IPS DF 19.7 (cell line): ENCODE results near the gene CSPG4.
"Not testable (repeated sequence)": the region's sequence is repeated elsewhere in the genome, so short reads cannot be mapped to it uniquely, and the experiment has no call there.

ENCODE experiments used
- DNase-seq: peaks from one replicate; pipeline ENCODE4 v3.0.0-alpha.2; 2013; ENCODE audit warnings: low read depth, low spot score

The CSPG4 gene

DNA sequence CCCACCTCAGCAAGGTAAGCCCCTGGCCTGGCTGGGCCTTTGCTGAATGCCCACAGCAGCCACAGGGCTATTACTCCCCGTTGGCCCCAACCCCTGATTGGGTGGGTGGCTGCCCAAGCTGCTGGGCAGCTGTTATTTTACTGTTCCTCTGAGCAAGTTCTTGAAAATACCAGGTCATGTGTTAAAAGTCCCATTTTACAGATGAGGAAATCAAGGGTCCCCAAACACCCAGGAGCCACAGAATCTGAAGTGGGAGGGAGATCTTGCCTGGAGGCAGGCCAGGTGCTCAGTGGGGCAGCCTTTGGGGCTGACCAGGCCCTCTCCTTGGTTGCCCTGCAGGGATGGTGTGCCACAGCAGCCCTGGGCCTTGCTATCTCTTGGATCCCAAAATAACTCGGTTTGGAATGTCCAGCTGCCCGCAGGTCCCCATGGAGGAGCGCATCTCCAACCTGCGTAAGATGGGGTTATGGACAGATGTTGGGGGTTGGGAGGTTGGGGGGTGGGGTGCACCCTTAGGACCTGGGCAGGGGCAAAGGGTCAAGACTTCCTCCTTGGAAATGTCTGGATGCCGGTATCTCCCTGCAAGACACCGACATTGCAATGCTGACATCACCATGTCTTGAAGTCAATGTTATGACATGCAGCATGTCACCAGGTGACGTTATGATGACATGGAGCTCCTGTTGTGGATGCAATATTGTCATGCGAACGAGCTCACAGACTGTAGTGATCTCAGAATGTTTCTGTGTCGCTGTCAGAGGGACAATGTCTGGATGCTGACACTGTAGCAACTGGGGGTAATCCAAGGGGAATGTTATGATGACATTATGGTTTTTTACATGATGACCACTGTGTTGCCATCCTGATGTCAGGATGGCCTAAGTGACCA is 13.3 kb upstream of the CSPG4 start:
- DNase-seq: no peak

DNA sequence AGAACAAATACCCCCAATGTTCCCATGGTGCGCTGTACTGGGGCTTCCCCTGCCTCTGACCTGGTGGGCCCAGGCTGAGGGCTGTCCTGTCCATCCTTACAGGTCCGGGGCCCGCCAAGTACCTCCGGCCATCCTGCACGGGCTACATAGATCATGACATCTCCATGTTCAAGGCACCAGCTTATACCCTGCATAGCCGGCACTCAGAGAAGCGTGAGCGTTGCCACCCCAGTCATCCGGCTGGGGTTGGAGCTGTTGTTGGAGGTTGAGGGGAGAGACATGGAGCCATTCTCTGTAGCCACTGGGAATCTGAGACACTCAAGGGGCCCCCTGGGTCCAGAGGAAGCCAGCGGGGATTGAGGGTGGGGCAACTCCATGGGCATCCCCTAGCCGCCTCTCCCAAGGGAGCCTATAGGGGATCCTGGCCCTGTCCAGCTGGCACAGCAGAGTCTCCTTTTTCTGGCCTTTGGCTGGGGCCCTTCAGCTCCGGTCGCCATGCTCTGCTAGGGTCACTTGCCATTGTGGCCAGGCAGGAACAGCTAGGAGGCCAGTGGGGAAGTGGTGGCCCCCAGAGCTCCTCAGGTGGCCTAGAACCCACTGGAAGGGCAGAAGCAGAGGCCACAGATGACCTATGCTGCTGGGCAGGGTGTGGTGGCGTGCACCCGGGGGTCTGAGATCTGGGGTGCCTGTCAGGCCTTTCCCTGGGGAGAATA is 12.5 kb upstream of the CSPG4 start:
- no peak for DNase-seq

DNA sequence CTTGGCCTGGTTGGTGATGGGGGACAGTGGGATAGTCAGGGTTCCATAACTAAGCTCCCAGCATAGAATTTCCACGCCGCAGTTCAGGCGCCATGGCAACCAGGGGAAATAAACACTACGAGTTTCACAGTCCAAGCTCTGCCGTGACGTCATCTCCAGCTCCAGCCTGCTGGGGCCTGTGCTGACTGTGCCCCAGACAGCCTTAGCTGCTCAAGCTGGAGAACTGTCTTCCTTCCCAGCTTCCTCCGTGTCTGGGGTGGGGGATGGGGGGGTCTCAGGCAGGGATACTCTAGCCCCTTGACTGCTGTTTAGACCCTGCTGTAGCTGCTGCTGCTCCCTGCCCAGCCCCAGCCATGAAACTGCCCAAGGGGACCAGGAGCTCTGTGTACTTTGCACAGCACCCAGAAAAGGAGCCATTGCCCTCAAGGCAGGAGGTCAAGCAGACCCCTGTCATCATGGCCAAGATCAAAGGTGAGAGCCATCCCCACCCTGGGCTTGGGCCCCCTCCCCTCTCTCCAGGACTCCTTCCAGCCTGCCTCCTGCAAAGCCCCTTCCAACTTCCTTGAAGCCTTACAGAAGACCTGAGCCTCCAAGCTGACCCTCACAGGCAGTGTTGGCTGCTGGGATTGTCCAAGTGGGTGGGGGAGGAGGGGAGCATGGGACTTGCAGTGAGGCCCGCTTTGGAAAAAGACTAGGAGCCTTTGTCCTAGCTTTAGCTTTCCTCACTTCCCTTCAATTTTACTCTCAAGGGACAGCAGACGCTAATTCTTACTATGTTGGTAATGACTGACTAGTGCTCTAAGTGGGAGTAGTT is 11.4 kb upstream of the CSPG4 start:
- DNase-seq: no peak

DNA sequence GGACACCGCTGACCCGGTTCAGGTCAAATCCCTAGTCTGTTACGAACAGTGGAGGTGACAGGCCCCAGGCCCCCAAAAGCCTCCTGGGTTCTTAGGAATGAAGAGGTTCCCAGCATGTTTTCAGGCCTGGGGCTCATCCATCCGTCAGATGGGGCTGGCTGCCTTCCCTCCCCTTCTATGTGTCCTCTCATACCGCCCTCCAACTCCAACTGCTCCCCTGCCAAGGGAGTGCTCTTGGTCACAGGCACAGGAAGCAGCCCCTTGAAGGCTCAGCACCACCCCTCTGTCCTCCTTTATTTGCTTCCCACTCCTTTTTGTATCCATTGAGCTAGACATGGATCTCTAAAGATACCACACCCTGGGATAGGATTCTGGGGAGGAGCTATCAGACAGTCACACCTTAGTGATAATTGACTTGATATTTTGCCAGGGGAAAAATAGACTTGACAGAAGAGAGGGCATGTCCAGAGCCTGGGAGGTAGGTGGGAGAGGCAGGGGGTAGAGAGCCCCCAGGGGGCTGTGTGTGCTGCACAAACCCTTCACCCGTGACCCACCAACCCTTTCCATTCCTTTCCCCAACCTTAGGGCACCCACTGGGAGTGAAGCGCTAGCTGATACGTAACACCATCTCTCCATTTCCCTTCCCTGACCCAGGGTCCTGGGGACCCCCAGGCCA is 10.7 kb upstream of the CSPG4 start:
- DNase-seq: no peak

DNA sequence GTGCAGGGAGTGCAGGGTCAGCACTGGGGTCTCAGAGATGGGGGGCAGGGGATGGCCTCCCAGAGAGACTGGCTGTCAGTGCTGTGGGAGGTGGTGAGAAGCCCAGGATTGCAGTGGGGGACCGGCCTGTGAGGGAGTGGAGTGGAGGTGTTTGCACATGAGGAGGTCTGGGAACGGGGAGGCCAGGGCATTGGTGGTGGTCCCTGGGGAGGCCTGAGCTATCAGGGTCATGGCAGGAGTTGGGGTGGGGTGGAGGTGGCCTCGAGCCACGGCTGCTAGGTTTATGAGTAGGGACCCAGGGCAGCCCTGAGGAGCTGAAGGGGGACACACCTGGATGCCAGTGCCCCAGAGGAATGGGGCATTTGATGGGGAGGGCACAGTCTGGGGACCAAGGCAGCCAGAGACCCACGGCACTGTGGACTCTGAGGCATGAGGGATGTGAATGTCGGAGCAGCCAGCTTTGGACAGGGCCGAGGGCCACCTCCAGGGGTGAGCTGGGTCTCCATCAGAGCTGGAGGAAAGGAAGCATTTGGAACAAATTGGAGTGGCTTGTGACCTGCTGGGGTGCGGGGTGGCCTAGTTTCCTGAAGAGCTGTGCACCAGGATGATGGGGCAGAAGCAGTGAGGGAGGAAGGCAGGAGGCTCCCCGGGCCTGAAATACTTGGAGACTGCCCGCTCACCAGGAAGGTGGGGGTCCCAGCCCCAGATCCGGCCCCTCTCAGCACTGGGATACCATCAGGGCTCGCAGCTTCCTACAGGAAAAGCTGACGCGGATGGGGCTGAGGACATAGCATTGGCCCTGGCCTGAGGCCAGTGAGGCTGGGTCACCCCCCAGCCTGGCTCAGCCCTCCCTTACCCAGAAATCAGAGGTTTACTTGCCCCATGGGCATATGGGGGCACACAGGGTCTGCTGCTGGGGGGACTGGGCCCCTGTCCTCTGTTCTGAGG is 9.5 kb upstream of the CSPG4 start:
- DNase-seq: no peak

DNA sequence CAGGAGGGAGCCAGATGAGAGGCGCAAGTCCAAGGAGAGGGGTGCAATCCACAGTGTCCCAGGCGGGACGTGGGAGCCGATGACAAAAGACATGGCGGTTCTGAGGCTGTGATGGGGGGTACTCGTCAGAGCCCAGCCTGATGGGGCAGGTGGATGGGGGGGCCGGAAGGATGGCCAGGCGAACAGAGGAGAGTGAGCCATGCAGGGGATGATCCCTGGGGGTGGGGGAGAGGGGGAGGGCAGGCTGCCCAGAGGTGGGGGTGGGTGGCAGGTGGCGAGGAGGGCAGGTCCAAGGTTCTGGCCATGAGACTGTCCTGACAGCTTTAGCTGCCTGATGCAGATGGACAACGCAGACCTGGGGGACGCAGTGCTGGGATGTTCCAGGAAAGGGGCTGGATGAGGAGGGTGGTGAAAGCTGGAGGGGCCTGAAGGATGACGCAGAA is 8.9 kb upstream of the CSPG4 start:
- no peak for DNase-seq

DNA sequence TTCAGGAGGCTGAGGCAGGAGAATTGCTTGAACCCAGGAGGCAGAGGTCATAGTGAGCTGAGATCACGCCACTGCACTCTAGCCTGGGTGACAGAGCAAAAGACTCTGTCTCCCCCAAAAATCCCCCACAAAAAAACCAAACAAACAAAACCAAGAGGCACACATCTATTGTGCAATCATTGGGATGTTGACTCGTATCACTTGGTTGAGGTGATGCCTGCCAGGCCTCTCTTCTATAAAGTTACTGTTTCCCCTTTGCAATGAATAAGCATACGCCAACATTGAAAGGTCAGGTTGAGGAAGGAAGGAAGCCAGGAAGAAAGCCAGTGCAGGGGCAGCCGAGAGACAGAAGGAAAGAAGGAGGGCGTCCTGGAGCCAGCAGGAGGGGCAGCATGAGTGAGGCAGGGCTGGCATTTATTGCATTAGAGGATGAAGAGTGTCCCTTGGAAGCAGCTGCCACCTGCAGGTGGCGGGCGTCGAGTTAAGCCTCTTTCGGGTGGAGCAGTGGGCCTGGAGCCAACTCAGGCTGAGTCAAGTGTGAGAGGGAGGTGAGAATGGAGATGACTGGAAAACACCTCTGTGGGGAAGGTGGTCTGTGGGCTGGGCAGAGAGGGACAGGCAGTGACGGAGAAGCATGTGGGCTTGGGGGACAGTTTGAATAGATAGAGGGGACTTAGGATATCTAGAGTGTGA is 8.3 kb upstream of the CSPG4 start:
- DNase-seq: no peak

DNA sequence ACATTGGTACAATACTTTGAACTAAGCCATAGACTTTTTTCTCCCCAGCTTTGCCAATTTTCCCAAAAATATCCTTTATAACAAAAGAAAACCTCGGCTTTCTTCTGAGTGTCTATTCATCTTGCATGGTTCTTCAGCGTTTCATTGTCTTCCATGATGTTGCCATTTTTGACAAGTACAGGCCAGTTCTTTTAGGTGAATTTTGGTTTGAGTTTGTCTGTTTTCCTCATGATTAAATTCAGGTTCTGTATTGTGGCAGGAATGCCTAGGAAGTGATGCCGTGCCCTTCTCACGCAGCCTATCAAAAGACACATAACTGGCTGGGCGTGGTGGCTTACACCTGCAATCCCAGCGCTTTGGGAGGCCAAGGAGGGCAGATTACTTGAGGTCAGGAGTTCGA is 7.6 kb upstream of the CSPG4 start:
- DNase-seq: no peak

DNA sequence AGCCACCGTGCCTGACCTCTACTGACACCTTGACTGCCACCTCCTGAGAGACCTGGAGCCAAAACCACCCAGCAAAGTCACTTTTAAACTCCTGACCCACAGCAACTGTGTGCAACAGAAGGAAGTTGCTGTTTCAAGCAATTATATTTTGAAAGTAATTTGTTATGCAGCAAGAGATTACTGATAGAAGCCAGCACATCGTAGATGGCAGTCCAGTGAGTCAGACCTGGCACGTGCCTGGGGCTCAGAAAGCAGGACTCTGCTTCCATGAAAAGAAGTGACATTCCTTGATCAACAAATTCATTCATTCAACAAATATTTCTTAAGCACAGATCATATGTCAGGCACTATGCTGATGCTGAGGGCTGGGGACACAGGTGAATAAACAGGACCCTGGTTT is 5.7 kb upstream of the CSPG4 start:
- DNase-seq: no peak

DNA sequence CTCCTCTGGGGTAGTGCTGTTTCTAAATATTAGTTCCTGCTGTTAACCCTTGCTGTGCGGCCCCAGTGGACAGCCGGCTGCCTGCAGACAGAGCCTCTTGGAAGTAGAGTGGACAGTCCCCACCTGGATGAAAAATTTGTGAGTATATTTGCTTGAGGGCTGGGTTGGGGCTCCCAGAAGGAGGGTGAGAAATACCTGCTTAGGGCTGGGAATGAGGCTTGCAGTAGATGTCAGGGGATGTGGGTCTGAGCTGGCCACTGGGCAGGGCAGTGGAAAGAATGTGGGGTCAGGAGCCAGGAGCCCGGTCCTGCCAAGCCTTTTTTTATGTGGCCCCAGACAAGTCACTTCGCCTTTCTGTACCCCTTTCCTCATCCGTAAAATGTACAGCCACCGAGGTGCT is 4.4 kb upstream of the CSPG4 start:
- not testable (repeated sequence) for DNase-seq

DNA sequence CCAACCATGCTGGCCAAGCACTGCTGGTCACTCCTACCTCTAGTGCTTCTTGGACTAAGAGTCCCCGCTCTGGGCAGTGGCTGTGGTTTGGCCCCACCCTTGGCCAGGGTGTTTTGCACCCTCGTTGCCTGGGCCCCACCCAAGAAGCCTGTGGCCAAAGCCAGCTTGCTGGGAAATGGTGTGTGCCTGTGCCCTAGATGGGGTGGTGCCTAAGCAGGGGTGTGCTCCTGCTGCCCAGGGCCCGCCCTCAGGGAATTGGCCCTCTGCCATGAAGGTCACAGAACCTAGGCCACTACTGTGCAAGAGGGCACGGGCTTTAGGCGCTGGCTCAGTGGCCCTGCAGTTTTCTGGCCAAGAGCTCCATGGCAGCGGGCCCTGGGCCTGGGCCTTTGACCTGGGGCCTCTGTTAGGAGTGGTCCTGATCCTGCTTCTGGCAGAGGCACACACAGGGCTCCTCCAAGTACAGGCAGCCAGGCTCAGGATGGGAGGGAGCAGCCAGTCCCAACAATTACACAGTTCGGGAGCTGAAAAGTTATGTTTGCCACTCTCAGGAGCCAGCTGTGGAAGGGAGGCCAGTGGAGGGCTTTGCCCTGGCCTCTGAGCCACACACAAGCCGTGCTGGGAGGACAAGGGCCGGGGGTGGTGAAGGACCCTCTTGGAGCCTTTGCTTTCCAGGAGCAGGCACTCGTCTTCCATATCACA is 3.8 kb upstream of the CSPG4 start:
- DNase-seq: not testable (repeated sequence)

DNA sequence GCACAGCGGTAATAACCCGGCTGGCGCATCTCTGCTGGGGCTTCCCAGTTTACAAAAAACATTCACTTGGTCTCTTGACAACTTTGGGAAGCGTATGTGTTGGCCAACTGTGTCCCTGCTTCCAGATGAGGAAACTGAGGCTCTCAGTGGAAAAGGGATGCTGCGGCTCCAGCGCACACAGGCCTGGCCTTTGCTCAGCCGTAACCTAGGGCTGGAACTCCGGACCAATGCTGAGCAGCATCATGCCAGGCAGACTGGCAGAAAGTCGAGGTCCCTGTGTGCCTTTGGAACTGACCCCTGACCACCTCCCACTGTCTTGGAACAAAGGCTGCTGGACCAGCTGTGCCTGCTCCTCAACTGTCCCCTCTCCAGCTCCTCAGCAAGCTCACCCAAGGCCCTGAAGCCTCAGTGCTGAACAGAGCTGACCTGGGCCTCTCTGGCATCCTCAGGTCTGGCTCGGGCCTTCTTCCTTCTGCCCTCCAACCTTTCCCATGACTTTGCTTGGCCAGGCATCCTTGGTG is 2.7 kb upstream of the CSPG4 start:
- not testable (repeated sequence) for DNase-seq

DNA sequence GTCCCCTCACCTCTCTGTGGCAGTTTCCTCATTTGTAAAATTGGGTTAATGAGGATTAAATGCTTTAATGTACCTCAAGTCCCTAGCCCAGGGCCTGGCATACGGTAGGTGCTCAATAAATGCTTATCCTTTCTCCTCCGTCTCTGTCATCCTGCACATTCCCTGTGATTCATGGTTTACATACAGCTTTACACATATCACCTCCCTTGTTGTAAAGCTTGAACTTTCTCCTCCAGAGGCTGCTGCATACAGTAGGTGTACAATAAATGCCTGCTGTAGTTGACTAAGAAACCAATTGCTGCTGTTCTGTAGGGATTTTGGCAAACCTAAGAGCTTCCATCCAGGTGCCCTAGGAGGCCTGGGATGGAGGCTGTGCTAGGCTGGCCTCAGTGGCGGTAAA is 1.5 kb upstream of the CSPG4 start:
- no peak for DNase-seq

DNA sequence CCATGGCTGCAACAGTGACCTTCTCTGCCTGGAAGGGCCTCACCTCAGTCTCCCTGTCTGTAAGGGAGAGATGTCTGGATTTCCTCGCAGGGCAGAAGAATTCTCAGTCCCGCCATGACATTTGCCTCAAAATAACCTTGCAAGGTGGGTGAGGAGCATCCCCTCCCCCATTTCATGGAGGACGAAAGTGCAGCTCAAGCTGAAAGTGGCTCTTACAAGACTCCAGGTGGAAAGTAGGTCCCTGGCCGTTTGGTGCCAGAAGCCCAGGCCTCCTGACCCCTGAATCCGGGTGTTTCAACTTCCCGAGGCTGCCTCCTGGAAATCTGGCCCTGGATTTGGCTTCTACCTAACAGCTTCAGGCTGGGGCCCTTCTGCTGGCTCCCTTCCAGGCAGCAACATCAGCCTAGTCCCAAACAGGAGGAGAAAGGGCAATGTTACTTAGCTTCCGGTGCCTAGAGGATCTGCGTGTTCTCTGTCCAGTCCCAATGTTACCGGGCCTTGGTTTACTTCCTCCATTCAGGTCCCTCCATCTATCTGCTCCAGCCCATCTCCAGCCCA is 769 bp upstream of the CSPG4 start:
- no peak for DNase-seq

DNA sequence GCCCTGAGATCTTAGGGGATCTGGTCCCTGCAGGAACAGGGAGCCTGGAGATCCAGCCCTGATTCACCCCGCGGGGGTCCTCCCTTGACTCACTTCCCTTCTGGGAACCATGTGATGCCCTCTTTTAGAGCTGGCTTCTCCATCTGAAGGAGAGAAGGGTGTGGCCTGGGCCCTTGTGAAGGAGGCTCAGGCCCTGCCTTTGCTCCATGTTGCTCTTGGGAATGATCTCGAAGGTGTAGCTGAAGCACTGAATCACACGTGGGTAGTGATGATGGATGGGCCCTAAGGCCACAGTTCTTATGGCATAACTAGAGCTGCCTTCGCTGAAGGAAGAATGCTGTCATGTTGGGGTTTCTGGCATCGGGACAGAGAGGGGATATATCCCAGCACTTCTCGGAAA is 1.2 kb downstream of the CSPG4 start:
- DNase-seq: not testable (repeated sequence)

DNA sequence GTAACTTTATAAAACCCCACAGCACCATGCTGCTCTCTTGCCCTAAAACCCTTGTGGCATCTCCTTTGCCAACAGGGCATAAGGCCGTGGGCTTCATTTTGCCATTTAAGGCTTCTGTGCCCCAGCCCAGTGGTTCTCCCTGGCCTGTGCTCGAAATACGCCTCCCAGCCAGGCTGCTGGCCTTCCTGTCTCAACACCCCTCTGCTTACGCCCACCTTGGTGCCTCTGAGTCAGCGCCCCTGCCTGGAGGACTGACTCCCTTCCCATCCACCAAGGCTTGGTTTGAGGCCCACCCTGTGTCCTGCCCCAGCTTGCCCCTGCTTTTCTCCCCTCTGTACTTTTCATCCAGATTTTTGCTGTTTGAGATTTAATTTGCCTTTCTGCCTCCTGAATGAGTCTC is 1.8 kb downstream of the CSPG4 start:
- DNase-seq: not testable (repeated sequence)

DNA sequence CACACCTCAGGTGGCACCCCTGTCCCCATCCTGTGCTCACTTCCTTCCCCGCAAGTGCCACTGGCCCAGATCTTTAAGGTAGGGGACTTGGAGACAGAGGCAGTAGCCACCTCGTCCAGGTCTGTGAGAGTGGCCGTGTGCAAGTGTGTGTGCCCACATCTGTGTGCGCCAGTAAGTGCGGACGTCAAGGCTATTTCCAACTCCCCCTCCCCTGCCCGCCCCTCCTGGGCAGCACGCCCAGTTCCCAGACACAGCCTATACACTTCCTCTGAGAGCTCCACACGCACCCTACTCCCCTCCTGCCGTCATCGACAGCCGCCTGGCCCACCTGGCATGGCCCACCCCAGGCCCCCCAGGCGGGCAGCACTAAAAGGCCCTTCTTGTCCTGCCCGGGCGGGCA is 3.2 kb downstream of the CSPG4 start:
- not testable (repeated sequence) for DNase-seq

DNA sequence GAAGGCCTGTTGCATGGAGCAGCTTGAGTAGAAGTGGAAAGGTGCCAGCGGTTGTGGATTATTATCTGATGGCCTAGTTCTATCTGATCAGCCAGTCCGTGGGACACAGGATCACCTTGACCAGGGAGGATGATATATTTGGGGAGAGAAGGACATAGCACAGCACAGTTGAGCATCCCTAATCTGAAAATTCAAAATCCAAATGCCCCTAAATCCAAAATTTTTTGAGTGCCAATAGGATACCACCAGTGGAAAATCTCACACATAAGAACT is 6.0 kb downstream of the CSPG4 start:
- no peak for DNase-seq
